NCI-H748 (cell line): ENCODE results near the gene DNAAF8.
"Not testable (repeated sequence)": the region's sequence is repeated elsewhere in the genome, so short reads cannot be mapped to it uniquely, and the experiment has no call there.

ENCODE experiments used
- DNase-seq: peaks from one replicate; lab custom pipeline; 2025; ENCODE audit not compliant: unreplicated experiment; lab: John Stamatoyannopoulos, UW

DNAAF8 gene

GRCh38 chr16:4723071-4723767 is 11.1 kb upstream of the DNAAF8 start:
- DNase-seq, result no peak

GRCh38 chr16:4724661-4725270 is 9.6 kb upstream of the DNAAF8 start:
- no peak for DNase-seq

GRCh38 chr16:4726616-4727015 is 7.7 kb upstream of the DNAAF8 start:
- DNase-seq, result no peak

- no peak for DNase-seq
These were observed 5.7 kb upstream of the DNAAF8 start for GRCh38 chr16:4728676-4729075.

- no peak for DNase-seq
These were observed 4.5 kb upstream of the DNAAF8 start for GRCh38 chr16:4729876-4730275.

- peak; percentile 13 for DNase-seq
These were observed 1.1 kb upstream of the DNAAF8 start for GRCh38 chr16:4733211-4733742.

- no peak for DNase-seq
These were observed 632 bp upstream of the DNAAF8 start for GRCh38 chr16:4733747-4734062.

GRCh38 chr16:4734730-4735535 is 596 bp downstream of the DNAAF8 start:
- DNase-seq, result peak; percentile 81

- no peak for DNase-seq
These were observed 2.2 kb downstream of the DNAAF8 start for GRCh38 chr16:4736546-4736945.

- DNase-seq, result no peak
These were observed 3.2 kb downstream of the DNAAF8 start for GRCh38 chr16:4737545-4737944.

- not testable (repeated sequence) for DNase-seq
These were observed 4.0 kb downstream of the DNAAF8 start for GRCh38 chr16:4738370-4738769.

- no peak for DNase-seq
These were observed 9.0 kb downstream of the DNAAF8 start for GRCh38 chr16:4743226-4743878.

GRCh38 chr16:4744555-4745273 is 10.4 kb downstream of the DNAAF8 start:
- no peak for DNase-seq

GRCh38 chr16:4745274-4745569 is 10.9 kb downstream of the DNAAF8 start:
- no peak for DNase-seq

GRCh38 chr16:4746215-4746614 is 11.9 kb downstream of the DNAAF8 start:
- DNase-seq, result no peak

GRCh38 chr16:4746991-4747574 is 12.7 kb downstream of the DNAAF8 start:
- no peak for DNase-seq

GRCh38 chr16:4747906-4748681 is 13.8 kb downstream of the DNAAF8 start:
- no peak for DNase-seq

GRCh38 chr16:4748682-4749411 is 14.5 kb downstream of the DNAAF8 start:
- DNase-seq, result no peak

GRCh38 chr16:4749700-4750257 is 15.4 kb downstream of the DNAAF8 start:
- no peak for DNase-seq
